Measurements from ENCODE around the gene RGMA.

The RGMA gene

GRCh38 chr15:93088981-93089726 lies at the start of gene RGMA:
Gene RGMA, minus strand, starts transcription at chr15:93089211. Its CDS starts 279 bp downstream, at chr15:93088932.
- no peak for DNase-seq (ENCODE audit: low read depth)

- DNase-seq (ENCODE audit: low read depth) = no peak
Observed at GRCh38 chr15:93136606-93137005, 47.6 kb upstream of the RGMA start.

- DNase-seq (ENCODE audit: low read depth) = no peak
Observed at GRCh38 chr15:93135997-93136397, 47.0 kb upstream of the RGMA start.

- DNase-seq (ENCODE audit: low read depth) = no peak
Observed at GRCh38 chr15:93135459-93135858, 46.4 kb upstream of the RGMA start.

- no peak for DNase-seq (ENCODE audit: low read depth)
Observed at GRCh38 chr15:93131485-93132095, 42.6 kb upstream of the RGMA start.

GRCh38 chr15:93129702-93130488 lies 40.9 kb upstream of the RGMA start:
- DNase-seq (ENCODE audit: low read depth) = no peak

- DNase-seq (ENCODE audit: low read depth) = no peak
Observed at GRCh38 chr15:93127286-93127685, 38.3 kb upstream of the RGMA start.

GRCh38 chr15:93126599-93126998 lies 37.6 kb upstream of the RGMA start:
- no peak for DNase-seq (ENCODE audit: low read depth)

- DNase-seq (ENCODE audit: low read depth) = no peak
Observed at GRCh38 chr15:93126148-93126547, 37.1 kb upstream of the RGMA start.

- DNase-seq (ENCODE audit: low read depth) = no peak
Observed at GRCh38 chr15:93124126-93124525, 35.1 kb upstream of the RGMA start.

- DNase-seq (ENCODE audit: low read depth) = no peak
Observed at GRCh38 chr15:93121973-93122910, 33.2 kb upstream of the RGMA start.

- DNase-seq (ENCODE audit: low read depth) = no peak
Observed at GRCh38 chr15:93121107-93121506, 32.1 kb upstream of the RGMA start.

- no peak for DNase-seq (ENCODE audit: low read depth)
Observed at GRCh38 chr15:93118904-93119303, 29.9 kb upstream of the RGMA start.

GRCh38 chr15:93111451-93111850 lies 22.4 kb upstream of the RGMA start:
- no peak for DNase-seq (ENCODE audit: low read depth)

GRCh38 chr15:93110502-93111040 lies 21.6 kb upstream of the RGMA start:
- no peak for DNase-seq (ENCODE audit: low read depth)

- DNase-seq (ENCODE audit: low read depth) = no peak
Observed at GRCh38 chr15:93109336-93110102, 20.5 kb upstream of the RGMA start.

GRCh38 chr15:93107646-93108045 lies 18.6 kb upstream of the RGMA start:
- no peak for DNase-seq (ENCODE audit: low read depth)

GRCh38 chr15:93105485-93105884 lies 16.5 kb upstream of the RGMA start:
- no peak for DNase-seq (ENCODE audit: low read depth)

GRCh38 chr15:93103823-93104222 lies 14.8 kb upstream of the RGMA start:
- DNase-seq (ENCODE audit: low read depth) = no peak

GRCh38 chr15:93102211-93102610 lies 13.2 kb upstream of the RGMA start:
- no peak for DNase-seq (ENCODE audit: low read depth)

GRCh38 chr15:93093765-93094164 lies 4.8 kb upstream of the RGMA start:
- no peak for DNase-seq (ENCODE audit: low read depth)
